OCI-LY7 (cell line): ENCODE results near the gene CASKIN1. TPM values are rescaled to one million over a fixed set of nuclear protein-coding genes. Genes with fewer than 3 reads are reported as not detected.

ENCODE experiments used
- BruUV-seq: library from RNA; stranded (reverse); fragments of 400-500 nt; replicated peaks from 2 replicates; lab custom pipeline; 2021; lab: Mats Ljungman, UMichigan
- CTCF ChIA-PET: fragments of 300-600 bp; sonication (Branson Sonifier 250); formaldehyde crosslinking; loops from one replicate; lab custom pipeline; 2022; ENCODE audit warnings: antibody characterized with exemption; ENCODE audit not compliant: unreplicated experiment; lab: Charles Lee
- POLR2A ChIA-PET: fragments of 300-600 bp; sonication (Branson Sonifier 250); formaldehyde crosslinking; loops from one replicate; lab custom pipeline; 2022; ENCODE audit warnings: antibody characterized with exemption; lab: Charles Lee
- DNase-seq: peaks from one replicate; pipeline ENCODE4 v3.0.0-alpha.2; 2015; ENCODE audit warnings: low spot score
- H2AFZ ChIP-seq: fragments of 200-600 bp; sonication (generic), shearing (Covaris generic); 2 replicates; pipeline ENCODE4 v1.6.1; 2014; ENCODE audit warnings: mild to moderate bottlenecking, antibody characterized with exemption, low read length, moderate library complexity
- H3K27ac ChIP-seq: fragments of 200-600 bp; sonication (generic); 2 replicates; pipeline ENCODE4 v1.5.1; 2014; ENCODE audit warnings: mixed run types, low read depth, mild to moderate bottlenecking, moderate library complexity, low read length, inconsistent platforms; ENCODE audit not compliant: poor library complexity, severe bottlenecking
- H3K36me3 ChIP-seq: fragments of 200-600 bp; sonication (generic); 2 replicates; pipeline ENCODE4 v1.6.1; 2014; ENCODE audit warnings: mild to moderate bottlenecking, antibody characterized with exemption, low read length, moderate library complexity, mixed read lengths; ENCODE audit not compliant: insufficient read depth
- H3K4me1 ChIP-seq: fragments of 200-600 bp; sonication (generic); 2 replicates; pipeline ENCODE4 v1.5.1; 2014; ENCODE audit warnings: mild to moderate bottlenecking, low read length; ENCODE audit not compliant: insufficient read depth, poor library complexity, severe bottlenecking
- H3K4me2 ChIP-seq: fragments of 200-600 bp; sonication (generic); 2 replicates; pipeline ENCODE4 v1.6.1; 2014; ENCODE audit warnings: mild to moderate bottlenecking, low read length
- H3K4me3 ChIP-seq: fragments of 200-600 bp; sonication (generic); 2 replicates; pipeline ENCODE4 v1.5.1; 2014; ENCODE audit warnings: mild to moderate bottlenecking, low read depth, low read length; ENCODE audit not compliant: poor library complexity, severe bottlenecking
- H3K79me2 ChIP-seq: fragments of 200-600 bp; sonication (generic); 2 replicates; pipeline ENCODE4 v1.6.1; 2016; ENCODE audit warnings: low read depth, mild to moderate bottlenecking, low read length, moderate library complexity, mixed read lengths; ENCODE audit not compliant: insufficient read depth
- H3K9me2 ChIP-seq: fragments of 200-600 bp; sonication (generic); 2 replicates; pipeline ENCODE4 v1.6.1; 2016; ENCODE audit warnings: mild to moderate bottlenecking, low read length, mixed read lengths; ENCODE audit not compliant: insufficient read depth
- H3K9me3 ChIP-seq: fragments of 200-600 bp; sonication (generic); 2 replicates; pipeline ENCODE4 v1.6.1; 2014; ENCODE audit warnings: mild to moderate bottlenecking, mixed run types, low read length, mixed read lengths
- H4K20me1 ChIP-seq: fragments of 200-600 bp; sonication (generic); 2 replicates; pipeline ENCODE4 v1.6.1; 2014; ENCODE audit warnings: mild to moderate bottlenecking, antibody characterized with exemption, low read length, moderate library complexity, mixed read lengths; ENCODE audit not compliant: insufficient read depth
- CTCF ChIP-seq: fragments of 200-600 bp; sonication (generic); conservative IDR thresholded peaks from 2 replicates; pipeline ENCODE4 v1.5.1; 2014; ENCODE audit warnings: mild to moderate bottlenecking, antibody characterized with exemption, low read length, moderate library complexity, mixed read lengths
- EZH2phosphoT487 ChIP-seq: fragments of 200-600 bp; sonication (generic); IDR thresholded peaks from 2 replicates; pipeline ENCODE4 v1.6.1; 2018; ENCODE audit warnings: low read depth, borderline replicate concordance, mild to moderate bottlenecking, mixed run types, antibody characterized with exemption, low read length, moderate library complexity, mixed read lengths
- intact Hi-C: fragments of 100-400 bp; cut with micrococcal nuclease; formaldehyde crosslinking; loops from one replicate; pipeline ENCODE4 v1.10.0; 2022; ENCODE audit not compliant: unreplicated experiment
- total RNA-seq, 2 experiments: library from RNA; depleted of rRNA in 1 of 2; stranded (reverse); fragments of >200 nt in 1 of 2; shearing (Covaris generic) in 1 of 2; gene quantifications; 2 replicates each; pipeline ENCODE4 v1.2.3, GENCODE V29; 2014 to 2022

CASKIN1 gene
- total RNA-seq, 2 experiments from 2014 or later, result 0.06 to 0.09 TPM

GRCh38 chr16:2149630-2150417, 46.6 kb downstream of the CASKIN1 start:
- peak overlapping the region; percentile 100 for H3K4me2 ChIP-seq
- H3K9me2 ChIP-seq, result no peaks in the 10 kb centered on the region
- TF ChIP-seq CTCF (no peak), EZH2phosphoT487 (no peak)
- ChIA-PET POLR2A (no interaction called here), CTCF (no interaction called here)
- peak overlapping the region; percentile 81 for H3K4me3 ChIP-seq
- H3K36me3 ChIP-seq, result peaks cover 41% of the 10 kb centered on the region
- H3K27ac ChIP-seq, result peak overlapping the region; percentile 83
- H3K4me1 ChIP-seq, result peaks cover 54% of the 10 kb centered on the region
- intact Hi-C loops, result loop anchor here (2.0 to 10.0 kb wide), 3 partner anchors 21 to 275 kb away; partner anchors contain the start of genes CCNF and E4F1
- H2AFZ ChIP-seq, result no peak overlapping the region
- H4K20me1 ChIP-seq, result peaks cover 11% of the 10 kb centered on the region; the same call in 1 of the 2 replicates
- H3K79me2 ChIP-seq, result peaks cover 22% of the 10 kb centered on the region
- BruUV-seq, result no TSS peak
- H3K9me3 ChIP-seq, result no peaks in the 10 kb centered on the region
- DNase-seq, result peak; percentile 41

GRCh38 chr16:2148714-2149629, 47.4 kb downstream of the CASKIN1 start:
- DNase-seq, result peak; percentile 54
- Histone ChIP-seq H2AFZ (no peak overlapping the region), H3K79me2 (peaks cover 14% of the 10 kb centered on the region), H3K36me3 (peaks cover 33% of the 10 kb centered on the region), H3K27ac (peak overlapping the region; percentile 83), H3K9me2 (no peaks in the 10 kb centered on the region), H3K4me2 (peak overlapping the region; percentile 100), H3K4me3 (peak overlapping the region; percentile 81), H3K4me1 (peaks cover 54% of the 10 kb centered on the region), H3K9me3 (no peaks in the 10 kb centered on the region), H4K20me1 (peaks cover 4% of the 10 kb centered on the region; the same call in 1 of the 2 replicates)
- no peak for TF ChIP-seq EZH2phosphoT487
- 0 out of 2 replicates have a peak, but pooled peaks have one; percentile 26 for TF ChIP-seq CTCF
- ChIA-PET POLR2A (no interaction called here), CTCF (no interaction called here)
- intact Hi-C loops, result loop anchor here (2.0 kb wide), 1 partner anchor 20 kb away; no protein-coding TSS in a partner anchor
- BruUV-seq, result no TSS peak
